Lower leg skin (tissue), 4 donors: ENCODE data around the gene LRBA. TPM values are rescaled to one million over a fixed set of nuclear protein-coding genes. Genes with fewer than 3 reads are reported as not detected.
"Not testable (repeated sequence)": the region's sequence is repeated elsewhere in the genome, so short reads cannot be mapped to it uniquely, and the experiment has no call there.

ENCODE experiments used
- DNase-seq, 2 donors: peaks; one replicate each; pipeline ENCODE4 v3.0.0-alpha.2; 2019; ENCODE audit warnings: low spot score in 2 of 2
- H3K4me3 ChIP-seq: fragments of 200-600 bp; sonication (generic); 2 replicates; pipeline ENCODE4 v1.5.1; 2017; ENCODE audit warnings: mild to moderate bottlenecking, low read depth; ENCODE audit not compliant: poor library complexity, severe bottlenecking
- POLR2A ChIP-seq, 2 donors: fragments of 450-650 bp; IDR thresholded peaks; one replicate each; pipeline ENCODE4 v1.6.1; 2016 to 2017; ENCODE audit warnings: antibody characterized with exemption in 2 of 2, mild to moderate bottlenecking in 1 of 2, moderate library complexity in 1 of 2
- WGBS, 2 donors: methylation state at CpG; one replicate each; pipeline ENCODE4 v1.1.5; 2018; 5-methylcytosine and 5-hydroxymethylcytosine counted together
- intact Hi-C: fragments of 100-400 bp; cut with DNase I; formaldehyde crosslinking; loops from one replicate; pipeline ENCODE4 v1.15.0; 2023; ENCODE audit warnings: low total_unique reads
- total RNA-seq, 4 donors: library from RNA; depleted of rRNA; stranded (reverse); fragments of >200 nt; gene quantifications; one replicate each; pipeline ENCODE4 v1.1.0, GENCODE V29; 2016
- TF ChIP-seq, protein P1 (sequence below), 3 donors: fragments of 450-650 bp; IDR thresholded peaks; one replicate each; pipeline ENCODE4 v1.5.1; 2016; ENCODE audit warnings: antibody characterized with exemption in 3 of 3, mild to moderate bottlenecking in 3 of 3, moderate library complexity in 2 of 3

LRBA gene
- total RNA-seq, 4 donors from 2014 or later: 71.9 to 86.8 (median 75.0) TPM

DNA sequence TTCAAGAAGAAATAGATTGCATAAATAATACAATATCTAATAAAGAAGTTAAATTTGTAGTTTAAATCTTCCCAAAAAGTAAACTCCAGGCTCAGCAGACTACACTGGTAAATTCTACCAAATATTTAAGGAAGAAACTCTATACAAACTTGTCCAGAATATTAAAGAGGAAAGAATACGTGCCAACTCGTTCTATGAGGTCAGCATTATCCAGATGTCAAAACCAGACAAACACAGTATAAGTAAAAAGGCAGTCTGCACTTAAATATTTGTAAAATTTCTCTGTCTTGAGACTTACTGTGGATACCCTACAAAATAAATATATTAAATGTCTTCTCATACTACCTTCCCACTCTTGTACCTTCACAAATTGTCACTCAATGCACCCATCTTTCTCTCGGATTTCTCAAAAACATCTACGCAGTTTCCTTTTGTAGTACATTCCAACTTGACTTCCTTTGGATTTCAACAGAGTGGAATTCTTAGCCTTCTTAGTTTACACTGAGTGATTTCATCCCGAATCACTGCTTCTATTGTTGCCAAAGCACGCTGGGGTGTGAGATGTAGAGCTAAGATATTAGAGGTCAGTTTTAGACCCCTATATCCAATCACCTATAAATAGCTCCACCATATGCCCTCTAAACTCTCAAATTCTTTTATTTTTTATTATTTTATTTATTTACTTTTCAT is 504.8 kb downstream of the LRBA start:
- intact Hi-C loops: no loop called here
- no peak for TF ChIP-seq POLR2A (IDR thresholded peaks at IDR 0.05)
- TF ChIP-seq, protein P1, sequence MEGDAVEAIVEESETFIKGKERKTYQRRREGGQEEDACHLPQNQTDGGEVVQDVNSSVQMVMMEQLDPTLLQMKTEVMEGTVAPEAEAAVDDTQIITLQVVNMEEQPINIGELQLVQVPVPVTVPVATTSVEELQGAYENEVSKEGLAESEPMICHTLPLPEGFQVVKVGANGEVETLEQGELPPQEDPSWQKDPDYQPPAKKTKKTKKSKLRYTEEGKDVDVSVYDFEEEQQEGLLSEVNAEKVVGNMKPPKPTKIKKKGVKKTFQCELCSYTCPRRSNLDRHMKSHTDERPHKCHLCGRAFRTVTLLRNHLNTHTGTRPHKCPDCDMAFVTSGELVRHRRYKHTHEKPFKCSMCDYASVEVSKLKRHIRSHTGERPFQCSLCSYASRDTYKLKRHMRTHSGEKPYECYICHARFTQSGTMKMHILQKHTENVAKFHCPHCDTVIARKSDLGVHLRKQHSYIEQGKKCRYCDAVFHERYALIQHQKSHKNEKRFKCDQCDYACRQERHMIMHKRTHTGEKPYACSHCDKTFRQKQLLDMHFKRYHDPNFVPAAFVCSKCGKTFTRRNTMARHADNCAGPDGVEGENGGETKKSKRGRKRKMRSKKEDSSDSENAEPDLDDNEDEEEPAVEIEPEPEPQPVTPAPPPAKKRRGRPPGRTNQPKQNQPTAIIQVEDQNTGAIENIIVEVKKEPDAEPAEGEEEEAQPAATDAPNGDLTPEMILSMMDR (IDR thresholded peaks at IDR 0.05): no peak
- 72 to 78% methylated on average over 6 of the region's 6 CpGs for WGBS, 2 donors
- no peak overlapping the region for H3K4me3 ChIP-seq
- DNase-seq: no peak

DNA sequence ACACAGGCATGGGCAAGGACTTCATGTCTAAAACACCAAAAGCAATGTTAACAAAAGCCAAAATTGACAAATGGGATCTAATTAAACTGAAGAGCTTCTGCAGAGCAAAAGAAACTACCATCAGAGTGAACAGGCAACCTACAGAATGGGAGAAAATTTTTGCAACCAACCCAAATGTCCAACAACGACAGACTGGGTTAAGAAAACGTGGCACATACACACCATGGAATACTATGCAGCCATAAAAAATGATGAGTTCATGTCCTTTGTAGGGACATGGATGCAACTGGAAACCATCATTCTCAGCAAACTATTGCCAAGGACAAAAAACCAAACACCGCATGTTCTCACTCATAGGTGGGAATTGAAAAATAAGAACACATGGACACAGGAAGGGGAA is 507.4 kb downstream of the LRBA start:
- H3K4me3 ChIP-seq, DNase-seq, intact Hi-C loops: not testable (repeated sequence)
- WGBS, 2 donors: 100% methylated on average over 3 of the region's 3 CpGs

DNA sequence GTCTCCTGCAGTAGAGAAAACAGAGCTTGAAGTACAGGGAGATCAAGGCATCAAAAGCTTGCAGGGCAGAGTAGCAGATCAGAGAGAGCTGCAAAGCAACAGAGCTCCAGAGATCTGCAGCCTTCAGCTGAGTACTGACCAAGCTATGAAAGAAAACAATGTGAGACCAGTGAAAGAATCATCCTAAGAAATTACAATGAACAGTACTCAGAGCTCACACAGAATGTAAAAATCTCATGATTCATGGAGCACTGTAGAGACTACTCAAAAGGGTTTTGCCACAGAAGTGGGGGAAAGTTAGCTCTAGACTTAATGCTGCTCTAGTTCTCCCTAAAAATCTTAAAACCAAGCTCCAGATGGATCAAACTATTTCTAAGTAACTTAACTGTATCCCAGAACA is 513.1 kb downstream of the LRBA start:
- intact Hi-C loops: no loop called here
- no peak for DNase-seq
- no peak overlapping the region for H3K4me3 ChIP-seq
- TF ChIP-seq, protein P1 (IDR thresholded peaks at IDR 0.05): no peak
- no peak for TF ChIP-seq POLR2A (IDR thresholded peaks at IDR 0.05)

DNA sequence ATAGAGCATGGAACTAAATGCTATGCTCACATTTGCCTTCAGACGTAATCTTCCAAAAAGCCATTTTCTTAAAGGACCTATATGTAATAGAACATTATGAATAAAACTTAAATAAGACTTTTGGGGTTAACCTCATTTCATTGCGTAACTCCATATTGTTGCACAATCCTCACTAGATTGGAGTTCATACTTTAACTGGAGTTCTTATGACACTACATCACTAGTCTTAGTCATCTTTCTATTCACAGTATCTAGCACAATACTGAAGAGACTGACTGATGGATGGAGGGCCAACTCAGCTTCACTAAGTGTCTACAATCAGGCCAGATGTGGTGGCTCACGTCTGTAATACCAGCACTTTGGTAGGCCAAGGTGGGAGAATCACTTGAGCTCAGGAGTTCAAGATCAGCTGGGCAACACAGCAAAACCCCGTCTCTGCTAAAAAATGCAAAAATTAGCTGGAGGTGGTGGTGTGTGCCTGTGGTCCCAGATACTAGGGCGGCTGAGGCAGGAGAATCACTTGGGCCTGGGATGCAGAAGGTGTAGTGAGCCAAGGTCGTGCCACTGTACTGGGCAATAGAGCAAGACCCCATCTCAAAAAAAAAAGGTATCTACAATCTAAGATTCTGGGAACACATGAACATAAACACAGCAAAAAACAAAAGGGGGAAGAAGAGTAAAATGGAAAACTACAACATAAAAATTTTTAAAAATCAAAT is 513.9 kb downstream of the LRBA start:
- no peak for DNase-seq
- intact Hi-C loops: no loop called here
- TF ChIP-seq, protein P1 (IDR thresholded peaks at IDR 0.05): no peak
- no peak for TF ChIP-seq POLR2A (IDR thresholded peaks at IDR 0.05)
- 87 to 91% methylated on average over 6 of the region's 6 CpGs for WGBS, 2 donors
- H3K4me3 ChIP-seq: no peak overlapping the region

DNA sequence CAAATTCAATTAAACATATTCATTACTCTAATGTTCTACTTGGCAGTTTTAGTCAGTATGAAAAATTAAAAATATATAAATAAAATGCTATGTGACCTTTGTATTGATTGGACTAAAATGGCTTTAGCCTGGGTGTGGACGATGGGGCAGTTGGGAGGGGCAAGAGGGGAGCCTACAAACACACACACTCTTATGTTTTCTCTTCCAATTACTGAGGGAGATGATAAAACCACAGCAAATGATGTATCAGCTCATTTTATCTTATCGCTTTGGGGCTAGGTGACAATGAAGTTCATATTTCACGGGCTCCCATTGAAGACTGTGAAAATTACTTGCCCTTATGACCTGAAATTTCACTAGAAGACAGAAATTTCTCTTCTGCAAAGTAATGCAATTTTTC is 517.5 kb downstream of the LRBA start:
- 92 to 94% methylated on average over 3 of the region's 3 CpGs for WGBS, 2 donors
- no peak for DNase-seq
- no peak overlapping the region for H3K4me3 ChIP-seq
- intact Hi-C loops: no loop called here
- TF ChIP-seq, protein P1 (IDR thresholded peaks at IDR 0.05): no peak
- TF ChIP-seq POLR2A (IDR thresholded peaks at IDR 0.05): no peak

DNA sequence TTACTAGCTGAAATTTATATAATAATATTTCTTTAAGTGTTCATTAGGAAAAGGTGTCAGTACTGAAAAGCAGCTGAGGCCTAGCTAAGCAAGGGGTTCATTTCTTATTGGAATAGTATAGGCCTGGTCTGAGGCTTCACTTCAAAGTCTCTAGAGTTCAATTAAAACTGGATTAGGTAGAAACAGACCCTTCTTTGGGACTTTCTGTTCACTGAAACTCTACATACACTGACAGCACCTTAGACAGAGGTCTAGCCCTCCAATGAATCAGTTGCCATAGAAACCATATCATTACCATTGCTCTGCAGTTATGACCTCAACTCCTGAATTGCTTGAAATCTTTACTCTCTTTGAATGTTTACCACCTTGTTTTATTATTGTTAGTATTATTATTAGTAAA is 519.5 kb downstream of the LRBA start:
- H3K4me3 ChIP-seq: no peak overlapping the region
- TF ChIP-seq, protein P1 (IDR thresholded peaks at IDR 0.05): no peak
- TF ChIP-seq POLR2A (IDR thresholded peaks at IDR 0.05): no peak
- no peak for DNase-seq
- intact Hi-C loops: no loop called here
